SK-N-SH (cell line): Measurements from ENCODE around the gene SMYD3. TPM values are rescaled to one million over a fixed set of nuclear protein-coding genes. Genes with fewer than 3 reads are reported as not detected.

Source experiments
- CTCF ChIA-PET: fragments of 300-600, 350-600 bp; formaldehyde crosslinking; extraction: SDS; loops from one replicate; lab custom pipeline; 2021; lab: Yijun Ruan, JAX
- POLR2A ChIA-PET: fragments of 350-600 bp; sonication (Branson Sonifier 250); formaldehyde crosslinking; extraction: SDS; loops from one replicate; lab custom pipeline; 2020; ENCODE audit warnings: antibody characterized with exemption, inconsistent platforms; lab: Yijun Ruan, JAX
- DNase-seq: peaks from one replicate; pipeline ENCODE4 v3.0.0; 2012
- H2AFZ ChIP-seq: fragments of 200-600 bp; sonication (generic); 2 replicates; pipeline ENCODE4 v1.8.1; 2016; ENCODE audit warnings: antibody characterized with exemption, mild to moderate bottlenecking, low read depth
- H3F3A ChIP-seq: fragments of 200-600 bp; sonication (generic); replicated peaks from 2 replicates; pipeline ENCODE3; 2016; ENCODE audit warnings: antibody characterized with exemption, mild to moderate bottlenecking; ENCODE audit not compliant: insufficient read depth
- H3K27ac ChIP-seq, 2 experiments: fragments of 200-500 bp in 1 of 2; fragments of 200-600 bp in 1 of 2; sonication (Bioruptor generic) in 1 of 2; sonication (generic), shearing (Covaris generic) in 1 of 2; 2 replicates each; pipeline versions ENCODE4 v1.5.1 to v1.6.1; 2014 to 2016; ENCODE audit warnings: low read depth in 2 of 2, inconsistent platforms in 1 of 2, low read length in 1 of 2, mild to moderate bottlenecking in 1 of 2, mixed read lengths in 1 of 2
- H3K27me3 ChIP-seq: fragments of 200-600 bp; sonication (generic), shearing (Covaris generic); 2 replicates; pipeline ENCODE4 v1.6.1; 2016; ENCODE audit warnings: mixed run types; ENCODE audit not compliant: insufficient read depth
- H3K36me3 ChIP-seq, 2 experiments: fragments of 200-500 bp in 1 of 2; fragments of 200-600 bp in 1 of 2; sonication (Bioruptor generic) in 1 of 2; sonication (generic) in 1 of 2; replicated peaks in 1 of 2; 2 replicates each; pipeline versions ENCODE3 to v1.5.1; 2014 to 2016; ENCODE audit warnings: low read length in 1 of 2, mild to moderate bottlenecking in 1 of 2; ENCODE audit not compliant: insufficient read depth in 2 of 2, control insufficient read depth in 1 of 2
- H3K4me1 ChIP-seq, 2 experiments: fragments of 200-500 bp in 1 of 2; fragments of 200-600 bp in 1 of 2; sonication (Bioruptor generic) in 1 of 2; sonication (generic), shearing (Covaris generic) in 1 of 2; 2 replicates each; pipeline versions ENCODE4 v1.5.1 to v1.6.1; 2014 to 2016; ENCODE audit warnings: low read depth in 1 of 2, low read length in 1 of 2, mixed run types in 1 of 2; ENCODE audit not compliant: insufficient read depth in 2 of 2, control insufficient read depth in 1 of 2
- H3K4me2 ChIP-seq: fragments of 200-600 bp; sonication (generic), shearing (Covaris generic); 2 replicates; pipeline ENCODE4 v1.6.1; 2017; ENCODE audit warnings: mixed run types
- H3K4me3 ChIP-seq, 2 experiments: fragments of 200-500 bp in 1 of 2; fragments of 200-600 bp in 1 of 2; sonication (Bioruptor generic) in 1 of 2; sonication (generic), shearing (Covaris generic) in 1 of 2; 2 replicates each; pipeline versions ENCODE4 v1.5.1 to v1.8.1; 2014 to 2016; ENCODE audit warnings: low read depth in 2 of 2, inconsistent platforms in 1 of 2, low read length in 1 of 2, mild to moderate bottlenecking in 1 of 2, mixed read lengths in 1 of 2, moderate library complexity in 1 of 2
- H3K79me2 ChIP-seq: fragments of 200-600 bp; sonication (generic); 2 replicates; pipeline ENCODE4 v1.8.1; 2017; ENCODE audit warnings: mild to moderate bottlenecking; ENCODE audit not compliant: insufficient read depth
- H3K9ac ChIP-seq: fragments of 200-600 bp; sonication (generic); 2 replicates; pipeline ENCODE4 v1.6.1; 2017; ENCODE audit warnings: mixed run types
- H3K9me2 ChIP-seq: fragments of 200-600 bp; sonication (generic); 2 replicates; pipeline ENCODE4 v1.6.1; 2017; ENCODE audit warnings: mixed run types
- H3K9me3 ChIP-seq: fragments of 200-600 bp; sonication (generic); 2 replicates; pipeline ENCODE4 v1.6.1; 2017; ENCODE audit warnings: mixed run types, mild to moderate bottlenecking, moderate library complexity
- H4K20me1 ChIP-seq: fragments of 200-600 bp; sonication (generic); 2 replicates; pipeline ENCODE4 v1.6.1; 2017; ENCODE audit warnings: mild to moderate bottlenecking, mixed run types; ENCODE audit not compliant: insufficient read depth
- CHD2 ChIP-seq: fragments of 150-350 bp; IDR thresholded peaks from 2 replicates; pipeline ENCODE4 v1.6.1; 2018; ENCODE audit warnings: low read length; ENCODE audit not compliant: partially characterized antibody
- ELF1 ChIP-seq: IDR thresholded peaks from 2 replicates; pipeline ENCODE4 v1.4.0; 2012
- FOXM1 ChIP-seq: IDR thresholded peaks from 2 replicates; pipeline ENCODE4 v1.4.0; 2012; ENCODE audit warnings: low read depth, mild to moderate bottlenecking
- GABPA ChIP-seq: IDR thresholded peaks from 2 replicates; pipeline ENCODE4 v1.4.0; 2012; ENCODE audit warnings: low read depth, mild to moderate bottlenecking
- MEF2A ChIP-seq: IDR thresholded peaks from 2 replicates; pipeline ENCODE4 v1.4.0; 2012; ENCODE audit warnings: low read depth, borderline replicate concordance
- MXI1 ChIP-seq: IDR thresholded peaks from 2 replicates; pipeline ENCODE4 v1.6.1; 2012; ENCODE audit warnings: mild to moderate bottlenecking, low read depth, low read length, improper control_type of control experiment
- NFIC ChIP-seq: IDR thresholded peaks from 2 replicates; pipeline ENCODE4 v1.4.0; 2012; ENCODE audit warnings: borderline replicate concordance
- PBX3 ChIP-seq: IDR thresholded peaks from 2 replicates; pipeline ENCODE4; 2012
- POLR2AphosphoS5 ChIP-seq: IDR thresholded peaks from 2 replicates; pipeline ENCODE4 v1.6.1; 2012; ENCODE audit warnings: low read depth, low read length
- RAD21 ChIP-seq: IDR thresholded peaks from 2 replicates; pipeline ENCODE4 v1.6.1; 2012; ENCODE audit warnings: mild to moderate bottlenecking, low read length
- RCOR1 ChIP-seq: fragments of 150-350 bp; IDR thresholded peaks from 2 replicates; pipeline ENCODE4 v1.6.1; 2017; ENCODE audit warnings: antibody characterized with exemption, low read length
- REST ChIP-seq: IDR thresholded peaks from 2 replicates; pipeline ENCODE4 v1.6.1; 2012; ENCODE audit warnings: mild to moderate bottlenecking, low read depth, low read length, moderate library complexity
- RFX5 ChIP-seq: IDR thresholded peaks from 2 replicates; pipeline ENCODE4 v1.6.1; 2012; ENCODE audit warnings: mild to moderate bottlenecking, improper control_type of control experiment, low read length
- RXRA ChIP-seq: IDR thresholded peaks from 2 replicates; pipeline ENCODE4 v1.4.0; 2012; ENCODE audit warnings: low read depth, mild to moderate bottlenecking, borderline replicate concordance
- TAF1 ChIP-seq: IDR thresholded peaks from 2 replicates; pipeline ENCODE4 v1.6.1; 2012; ENCODE audit warnings: low read depth, mild to moderate bottlenecking, low read length, moderate library complexity, borderline replicate concordance
- TCF12 ChIP-seq: IDR thresholded peaks from 2 replicates; pipeline ENCODE4 v1.4.0; 2012
- TEAD4 ChIP-seq: IDR thresholded peaks from 2 replicates; pipeline ENCODE4 v1.4.0; 2012; ENCODE audit warnings: mild to moderate bottlenecking, borderline replicate concordance; ENCODE audit not compliant: insufficient read depth
- ZBTB33 ChIP-seq: IDR thresholded peaks from 2 replicates; pipeline ENCODE4 v1.4.0; 2012; ENCODE audit warnings: low read depth, borderline replicate concordance
- WGBS: methylation state at CpG from one replicate; pipeline ENCODE4 v1.1.6; 2017; ENCODE audit warnings: low lambda C conversion rate; 5-methylcytosine and 5-hydroxymethylcytosine counted together
- polyA plus RNA-seq, 3 experiments: library from polyadenylated mRNA; depleted of rRNA; stranded (reverse); fragments of >200 nt; gene quantifications; 2 replicates each; pipeline ENCODE4 v1.2.3, GENCODE V29; 2012
- TF ChIP-seq, protein P1 (sequence below): fragments of 200-600 bp; sonication (generic); IDR thresholded peaks from 2 replicates; pipeline ENCODE4 v1.6.1; 2017; ENCODE audit warnings: antibody characterized with exemption, mild to moderate bottlenecking, moderate library complexity
- TF ChIP-seq, protein P2 (sequence below): fragments of 150-350 bp; IDR thresholded peaks from 2 replicates; pipeline ENCODE4 v1.6.1; 2017; ENCODE audit warnings: antibody characterized with exemption, low read length, low read depth, borderline replicate concordance

Gene SMYD3
- polyA plus RNA-seq, 1 of the 3 experiments (the other 2 are of a cell fraction) = 31.4 TPM

DNA sequence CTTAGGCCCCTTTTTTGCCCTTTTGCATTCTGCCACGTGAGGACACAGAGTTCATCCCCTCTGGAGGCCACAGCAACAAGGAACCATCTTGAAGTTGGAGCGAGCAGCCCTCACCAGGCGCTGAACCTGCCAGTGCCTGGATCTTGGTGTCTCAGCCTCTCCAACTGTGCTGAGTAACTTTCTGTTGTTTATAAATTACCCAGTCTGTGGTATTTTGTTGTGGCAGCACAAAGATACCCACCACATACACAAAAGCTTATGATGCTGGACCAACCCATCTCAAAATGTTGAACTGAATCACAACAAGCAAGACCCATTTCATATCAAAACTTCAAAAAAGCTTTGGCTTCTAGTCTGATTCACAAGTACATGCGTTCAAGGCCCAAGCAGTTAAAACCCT is 702.4 kb downstream of the SMYD3 start:
- H3K9ac ChIP-seq = no peak overlapping the region
- no peak overlapping the region for H2AFZ ChIP-seq
- H3K27ac ChIP-seq = peak overlapping the region in 1 of 2 experiments; percentile 71; a peak in 1 of 4 replicates
- no peaks in the 10 kb centered on the region for H3K9me3 ChIP-seq
- CTCF ChIA-PET = interaction anchor here (0.8 kb wide), 1 partner anchor 51 kb away, joined by 3 read pairs; no protein-coding TSS in a partner anchor
- no peak overlapping the region for H3K4me2 ChIP-seq
- no peaks in the 10 kb centered on the region for H3K9me2 ChIP-seq
- no peak for DNase-seq
- peaks cover 0 to 35% of the 10 kb centered on the region in 2 experiments; a peak in 2 of 4 replicates for H3K4me1 ChIP-seq
- H3F3A ChIP-seq = no peaks in the 10 kb centered on the region
- 91% methylated on average over 2 of the region's 4 CpGs for WGBS
- H3K36me3 ChIP-seq = no peaks in the 10 kb centered on the region
- H3K4me3 ChIP-seq = no peak overlapping the region
- no peaks in the 10 kb centered on the region for H4K20me1 ChIP-seq
- no peaks in the 10 kb centered on the region for H3K27me3 ChIP-seq
- POLR2A ChIA-PET = no interaction called here
- TF ChIP-seq RXRA (no peak), NFIC (no peak), RCOR1 (no peak), TEAD4 (no peak), POLR2AphosphoS5 (no peak), FOXM1 (no peak), RFX5 (no peak), MXI1 (no peak), ELF1 (no peak), TAF1 (no peak), GABPA (no peak), CHD2 (no peak), RAD21 (no peak), MEF2A (no peak), PBX3 (no peak), ZBTB33 (no peak), TCF12 (no peak), REST (no peak)
- TF ChIP-seq, protein P1, sequence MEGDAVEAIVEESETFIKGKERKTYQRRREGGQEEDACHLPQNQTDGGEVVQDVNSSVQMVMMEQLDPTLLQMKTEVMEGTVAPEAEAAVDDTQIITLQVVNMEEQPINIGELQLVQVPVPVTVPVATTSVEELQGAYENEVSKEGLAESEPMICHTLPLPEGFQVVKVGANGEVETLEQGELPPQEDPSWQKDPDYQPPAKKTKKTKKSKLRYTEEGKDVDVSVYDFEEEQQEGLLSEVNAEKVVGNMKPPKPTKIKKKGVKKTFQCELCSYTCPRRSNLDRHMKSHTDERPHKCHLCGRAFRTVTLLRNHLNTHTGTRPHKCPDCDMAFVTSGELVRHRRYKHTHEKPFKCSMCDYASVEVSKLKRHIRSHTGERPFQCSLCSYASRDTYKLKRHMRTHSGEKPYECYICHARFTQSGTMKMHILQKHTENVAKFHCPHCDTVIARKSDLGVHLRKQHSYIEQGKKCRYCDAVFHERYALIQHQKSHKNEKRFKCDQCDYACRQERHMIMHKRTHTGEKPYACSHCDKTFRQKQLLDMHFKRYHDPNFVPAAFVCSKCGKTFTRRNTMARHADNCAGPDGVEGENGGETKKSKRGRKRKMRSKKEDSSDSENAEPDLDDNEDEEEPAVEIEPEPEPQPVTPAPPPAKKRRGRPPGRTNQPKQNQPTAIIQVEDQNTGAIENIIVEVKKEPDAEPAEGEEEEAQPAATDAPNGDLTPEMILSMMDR = no peak
- TF ChIP-seq, protein P2, sequence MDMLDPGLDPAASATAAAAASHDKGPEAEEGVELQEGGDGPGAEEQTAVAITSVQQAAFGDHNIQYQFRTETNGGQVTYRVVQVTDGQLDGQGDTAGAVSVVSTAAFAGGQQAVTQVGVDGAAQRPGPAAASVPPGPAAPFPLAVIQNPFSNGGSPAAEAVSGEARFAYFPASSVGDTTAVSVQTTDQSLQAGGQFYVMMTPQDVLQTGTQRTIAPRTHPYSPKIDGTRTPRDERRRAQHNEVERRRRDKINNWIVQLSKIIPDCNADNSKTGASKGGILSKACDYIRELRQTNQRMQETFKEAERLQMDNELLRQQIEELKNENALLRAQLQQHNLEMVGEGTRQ = no peak
- H3K79me2 ChIP-seq = no peaks in the 10 kb centered on the region
